HG03103 (cell line): ENCODE measurements around the gene ZNF592.

Experiments
- ATAC-seq: cut with Tn5 transposase; IDR thresholded peaks from one replicate; pipeline ENCODE4 v1.9.1; 2021; ENCODE audit warnings: low read depth; ENCODE audit not compliant: unreplicated experiment

Gene ZNF592, protein sequence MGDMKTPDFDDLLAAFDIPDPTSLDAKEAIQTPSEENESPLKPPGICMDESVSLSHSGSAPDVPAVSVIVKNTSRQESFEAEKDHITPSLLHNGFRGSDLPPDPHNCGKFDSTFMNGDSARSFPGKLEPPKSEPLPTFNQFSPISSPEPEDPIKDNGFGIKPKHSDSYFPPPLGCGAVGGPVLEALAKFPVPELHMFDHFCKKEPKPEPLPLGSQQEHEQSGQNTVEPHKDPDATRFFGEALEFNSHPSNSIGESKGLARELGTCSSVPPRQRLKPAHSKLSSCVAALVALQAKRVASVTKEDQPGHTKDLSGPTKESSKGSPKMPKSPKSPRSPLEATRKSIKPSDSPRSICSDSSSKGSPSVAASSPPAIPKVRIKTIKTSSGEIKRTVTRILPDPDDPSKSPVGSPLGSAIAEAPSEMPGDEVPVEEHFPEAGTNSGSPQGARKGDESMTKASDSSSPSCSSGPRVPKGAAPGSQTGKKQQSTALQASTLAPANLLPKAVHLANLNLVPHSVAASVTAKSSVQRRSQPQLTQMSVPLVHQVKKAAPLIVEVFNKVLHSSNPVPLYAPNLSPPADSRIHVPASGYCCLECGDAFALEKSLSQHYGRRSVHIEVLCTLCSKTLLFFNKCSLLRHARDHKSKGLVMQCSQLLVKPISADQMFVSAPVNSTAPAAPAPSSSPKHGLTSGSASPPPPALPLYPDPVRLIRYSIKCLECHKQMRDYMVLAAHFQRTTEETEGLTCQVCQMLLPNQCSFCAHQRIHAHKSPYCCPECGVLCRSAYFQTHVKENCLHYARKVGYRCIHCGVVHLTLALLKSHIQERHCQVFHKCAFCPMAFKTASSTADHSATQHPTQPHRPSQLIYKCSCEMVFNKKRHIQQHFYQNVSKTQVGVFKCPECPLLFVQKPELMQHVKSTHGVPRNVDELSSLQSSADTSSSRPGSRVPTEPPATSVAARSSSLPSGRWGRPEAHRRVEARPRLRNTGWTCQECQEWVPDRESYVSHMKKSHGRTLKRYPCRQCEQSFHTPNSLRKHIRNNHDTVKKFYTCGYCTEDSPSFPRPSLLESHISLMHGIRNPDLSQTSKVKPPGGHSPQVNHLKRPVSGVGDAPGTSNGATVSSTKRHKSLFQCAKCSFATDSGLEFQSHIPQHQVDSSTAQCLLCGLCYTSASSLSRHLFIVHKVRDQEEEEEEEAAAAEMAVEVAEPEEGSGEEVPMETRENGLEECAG (N-terminal part only)

DNA sequence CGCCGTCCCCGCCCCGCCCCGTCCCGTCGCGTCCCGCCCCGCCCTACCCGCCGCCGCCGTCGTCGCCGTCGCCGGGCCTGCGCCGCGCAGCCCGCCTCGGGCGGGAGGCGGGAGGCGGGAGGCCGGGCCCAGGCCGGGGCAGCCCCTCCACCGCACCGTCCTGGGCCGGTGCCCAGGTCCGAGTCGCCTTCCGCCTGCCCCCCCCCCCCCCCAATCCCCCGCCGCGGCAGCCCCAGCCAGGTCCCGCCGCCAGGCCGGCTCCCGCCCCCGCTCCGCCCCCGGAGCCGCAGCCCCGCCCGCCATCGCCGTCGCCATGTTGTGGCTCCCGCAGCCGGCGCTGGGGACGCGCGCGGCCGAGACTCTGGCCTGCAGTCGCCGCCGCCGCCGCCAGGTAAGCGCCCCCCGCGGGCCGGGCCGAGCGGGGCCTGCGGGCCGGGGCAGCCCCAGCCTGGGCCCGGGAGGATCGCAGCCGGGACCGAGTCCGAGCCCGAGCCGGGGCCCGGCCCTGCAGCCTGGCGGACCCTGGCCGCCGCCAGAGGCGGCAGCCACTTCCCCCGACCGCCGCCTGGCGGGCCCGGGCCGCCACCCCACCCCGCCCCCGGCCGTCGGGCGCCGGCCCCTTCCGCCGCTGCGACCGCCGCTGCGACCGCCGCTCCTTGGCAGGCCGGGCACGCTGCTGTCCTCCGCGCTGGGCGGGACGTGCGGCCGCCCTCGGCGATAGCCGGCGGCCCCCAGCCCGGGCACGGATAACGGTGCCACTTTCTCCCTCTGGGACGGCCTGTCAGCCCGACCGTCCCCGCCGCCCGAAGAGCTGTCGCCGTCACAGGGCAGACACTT is at the start of gene ZNF592:
TSS of gene ZNF592 (plus strand) at position 319 of the 837 bp plus-strand sequence. CDS start 34,084 bp downstream, outside the sequence.
- peak; percentile 45 for ATAC-seq

DNA sequence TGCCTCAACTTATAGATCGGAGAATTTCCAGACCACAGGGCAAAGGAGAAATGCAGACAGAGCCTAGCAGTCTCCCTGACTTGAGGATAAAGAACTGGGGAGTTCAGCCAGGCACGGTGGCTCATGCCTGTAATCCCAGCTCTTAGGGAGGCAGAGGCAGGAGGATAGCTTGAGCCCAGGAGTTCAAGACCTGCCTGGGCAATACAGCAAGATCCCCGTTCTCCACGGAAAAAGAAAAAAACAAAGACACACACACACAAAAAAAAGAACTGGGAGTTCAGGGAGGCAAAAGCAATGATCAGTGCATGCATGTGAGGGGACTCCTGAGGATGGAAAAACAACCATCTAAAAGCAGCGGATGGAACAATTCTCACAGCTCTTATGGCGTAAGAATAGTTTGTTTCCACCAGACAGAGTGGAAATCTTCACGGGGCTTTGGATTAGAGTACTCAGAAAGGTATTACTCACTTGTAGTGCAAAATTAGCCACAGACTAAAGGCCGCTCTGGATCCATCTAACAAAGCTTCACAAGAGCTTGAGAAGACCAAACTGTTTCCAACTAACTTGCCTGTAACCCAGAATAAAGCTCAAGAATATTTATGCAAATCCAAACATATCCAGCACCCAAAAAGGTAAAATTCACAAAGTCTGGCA is 48.7 kb upstream of the ZNF592 start:
- no peak for ATAC-seq

DNA sequence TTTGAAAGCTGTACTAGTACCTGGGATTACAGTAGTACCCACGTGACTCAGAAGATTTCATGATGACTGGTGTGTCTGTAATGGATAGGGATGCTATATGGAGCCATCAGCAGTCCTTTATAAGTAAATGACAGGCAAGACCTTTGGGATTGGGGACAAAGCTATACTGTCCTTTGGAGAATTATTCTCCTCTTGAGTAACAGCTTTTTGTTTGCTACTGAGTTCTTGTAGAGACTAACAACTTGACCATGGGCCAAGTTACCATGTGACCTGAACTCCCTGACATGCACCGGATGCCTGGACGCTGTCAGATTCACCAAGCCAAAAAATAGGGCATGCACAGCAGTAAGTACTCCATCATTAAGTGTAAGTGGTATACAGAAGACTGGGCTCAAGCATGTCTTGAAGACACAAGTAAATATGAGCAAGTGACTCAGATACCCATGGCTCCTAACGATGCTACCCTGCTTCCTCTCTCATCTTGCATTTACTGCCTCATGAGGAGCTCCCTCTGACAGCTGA is 45.4 kb upstream of the ZNF592 start:
- no peak for ATAC-seq

DNA sequence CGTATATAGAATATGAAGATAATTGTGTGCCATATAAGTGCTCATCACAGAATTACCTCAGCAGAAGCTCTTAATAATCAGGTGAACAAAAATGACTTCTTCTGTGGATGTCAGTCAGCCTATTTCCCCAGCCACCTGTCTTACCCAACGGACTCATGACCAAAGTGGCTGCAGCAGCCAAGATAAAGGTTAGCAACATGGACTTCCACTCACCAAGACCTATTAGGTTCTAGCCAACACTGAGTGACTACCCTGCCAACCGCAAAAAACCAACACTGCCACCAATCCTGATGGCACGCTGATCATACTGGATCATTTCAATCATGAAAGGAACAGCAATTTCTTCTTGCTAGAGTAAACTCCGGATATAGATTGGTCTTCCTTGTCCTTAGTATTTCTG is 44.6 kb upstream of the ZNF592 start:
- no peak for ATAC-seq

DNA sequence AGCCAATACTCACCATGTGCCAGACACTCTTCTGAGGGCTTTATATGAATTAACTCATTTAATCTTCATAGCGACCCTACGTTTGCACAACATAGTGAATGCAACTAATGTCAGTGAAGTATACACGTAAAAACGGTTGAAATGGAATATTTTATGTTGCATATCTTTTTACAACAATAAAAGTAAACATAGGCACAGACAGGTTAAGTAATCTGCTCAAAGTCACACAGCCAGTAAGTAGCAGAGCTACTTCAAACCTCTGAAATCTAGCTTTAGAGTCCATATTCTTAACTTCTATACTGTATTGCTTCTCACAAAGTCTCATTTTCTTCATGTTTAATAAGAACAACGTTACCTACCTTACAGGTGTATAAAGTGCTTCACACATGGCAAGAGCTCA is 34.0 kb upstream of the ZNF592 start:
- no peak for ATAC-seq

DNA sequence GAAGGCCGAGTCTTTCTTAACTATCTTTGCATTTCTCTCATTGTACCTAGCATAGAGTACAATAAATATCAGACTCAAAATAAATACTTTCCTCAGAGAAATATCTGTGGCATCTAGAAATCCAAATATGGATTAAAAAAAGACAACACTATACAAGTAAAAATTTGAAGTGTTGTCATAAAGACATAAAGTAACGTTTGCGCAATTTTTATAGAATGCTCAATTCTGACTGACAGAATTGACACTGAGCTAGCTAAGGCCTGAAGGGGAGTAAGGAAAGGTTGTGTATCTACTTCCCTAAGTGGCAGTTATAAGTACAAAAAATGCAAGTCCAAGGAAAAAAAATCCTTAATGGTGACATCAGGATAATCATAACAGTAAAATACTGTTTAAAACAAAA is 33.6 kb upstream of the ZNF592 start:
- ATAC-seq, result no peak

DNA sequence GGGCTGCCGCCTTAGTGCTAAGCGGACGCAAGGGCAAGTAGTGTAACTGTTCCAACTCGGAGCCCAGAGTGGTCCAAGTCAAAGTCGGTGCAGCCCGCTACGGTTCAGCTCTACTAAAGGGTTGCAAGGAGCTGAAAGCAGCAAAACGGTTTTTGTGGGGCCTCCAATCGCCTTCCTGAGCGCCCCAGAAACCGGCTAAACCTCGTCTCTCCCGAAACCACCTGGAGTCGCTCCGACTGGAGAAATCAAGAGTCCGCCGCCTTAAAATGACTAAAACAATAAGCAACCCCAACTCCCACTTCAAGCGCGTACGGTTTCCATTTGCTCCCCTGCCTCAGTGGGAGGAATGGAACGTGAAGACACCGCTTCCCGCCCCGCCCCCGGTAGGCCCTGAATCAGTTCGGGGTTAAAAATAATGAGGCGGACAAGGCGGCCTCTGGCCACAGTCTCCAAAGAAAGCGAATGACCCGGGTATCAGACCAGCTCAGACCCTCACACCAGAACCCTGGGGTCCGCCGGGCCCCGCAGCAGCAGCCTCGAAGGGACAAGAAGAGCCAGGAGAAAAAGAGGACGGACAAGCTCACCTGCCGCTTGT is 32.9 kb upstream of the ZNF592 start:
- ATAC-seq, result no peak

DNA sequence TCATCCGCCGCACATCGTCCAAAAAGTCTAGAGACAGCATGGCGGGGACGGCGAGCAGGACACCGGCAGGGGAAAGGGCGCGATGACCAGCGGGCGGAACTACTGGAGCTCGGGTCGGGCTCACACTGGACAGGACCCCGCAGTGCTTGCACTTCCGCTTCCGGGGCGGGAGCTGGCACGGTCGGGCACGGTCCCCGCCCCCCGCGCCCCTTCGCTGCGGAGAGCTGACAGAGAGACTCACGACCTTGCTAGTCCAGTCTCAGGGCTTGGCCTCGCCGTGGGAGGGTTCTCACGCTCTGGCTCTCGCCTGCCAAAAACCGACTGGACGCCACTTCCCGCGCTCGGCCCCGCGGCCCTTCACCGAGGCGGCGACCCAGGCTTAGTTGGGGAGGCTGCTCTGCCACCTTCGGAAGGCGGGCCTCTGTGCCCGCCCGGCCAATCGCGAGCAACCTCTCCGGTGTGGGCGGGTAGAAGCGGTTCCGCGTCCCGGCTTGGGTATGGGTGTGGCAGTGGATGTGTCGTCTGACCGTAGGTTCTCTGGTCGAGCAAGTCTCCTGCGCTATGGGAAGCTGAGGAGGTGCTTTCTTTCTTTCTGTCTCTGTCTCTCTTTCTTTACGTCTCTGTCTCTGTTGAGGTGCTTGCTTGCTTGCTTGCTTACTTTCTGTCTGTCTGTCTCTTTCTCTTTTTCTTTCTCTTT is 32.2 kb upstream of the ZNF592 start, which contains the start of gene SEC11A:
TSS of gene SEC11A (minus strand) at position 104 of the 697 bp plus-strand sequence. CDS start at position 40, 64 bp downstream.
- ATAC-seq, result peak; percentile 84

DNA sequence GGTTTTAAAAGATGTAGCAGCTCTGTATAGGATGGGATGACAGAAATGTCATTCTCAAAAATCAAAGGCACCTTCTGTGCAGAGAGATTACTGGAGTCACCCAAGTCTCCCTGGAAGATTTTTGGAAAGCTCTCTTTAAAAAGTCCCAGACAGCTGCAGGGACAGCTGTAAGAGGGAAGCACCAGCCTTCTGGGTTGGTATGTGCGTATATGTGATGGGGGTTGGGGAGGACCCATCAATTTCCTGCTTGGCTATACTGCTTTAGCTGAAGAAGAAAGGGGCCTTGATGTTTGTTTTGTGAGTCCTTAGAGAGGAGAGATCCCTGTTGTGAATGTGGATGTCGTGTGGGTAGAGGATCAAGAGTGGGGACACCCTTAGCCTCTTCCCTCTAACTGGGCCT is 27.0 kb upstream of the ZNF592 start:
- ATAC-seq, result no peak

DNA sequence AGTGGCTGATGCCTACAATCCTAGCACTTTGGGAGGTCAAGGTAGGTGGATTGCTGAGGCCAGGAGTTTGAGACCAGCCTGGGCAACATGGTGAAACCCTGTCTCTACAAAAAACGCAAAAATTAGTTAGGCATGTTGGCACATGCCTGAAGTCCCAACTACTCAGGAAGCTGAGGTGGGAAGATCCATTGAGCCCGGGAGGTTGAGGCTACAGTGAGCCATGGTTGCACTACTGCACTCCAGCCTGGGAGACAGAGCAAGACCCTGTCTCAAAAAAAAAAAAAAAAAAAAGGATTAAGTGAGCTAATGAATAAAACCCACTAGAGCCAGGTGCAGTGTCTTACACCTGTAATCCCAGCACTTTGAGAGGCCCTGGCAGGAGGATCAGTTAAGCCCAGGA is 25.8 kb upstream of the ZNF592 start:
- no peak for ATAC-seq

DNA sequence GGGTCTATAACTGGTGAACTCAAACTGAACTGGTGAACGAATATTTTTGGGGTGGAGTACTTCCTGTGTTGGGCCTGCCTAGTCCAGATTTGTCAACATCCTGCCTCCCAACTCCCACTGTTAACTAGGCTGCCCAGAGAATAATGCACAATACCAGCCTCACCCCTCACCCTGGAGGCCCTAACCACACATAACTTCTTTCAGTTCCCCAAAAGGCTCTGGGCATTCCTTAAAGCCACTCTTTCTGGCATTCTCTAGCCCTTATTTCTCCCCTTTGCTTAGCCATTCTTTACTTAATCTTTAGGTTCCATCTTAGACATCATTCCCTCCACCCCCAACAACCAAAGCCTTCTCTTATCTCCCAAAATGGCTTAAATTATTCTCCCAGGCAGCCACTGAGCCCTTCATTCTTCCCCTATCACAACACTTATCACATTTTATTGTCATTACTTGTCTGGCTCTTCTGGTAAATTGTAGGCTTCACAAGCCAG is 23.3 kb upstream of the ZNF592 start:
- ATAC-seq, result peak; percentile 79

DNA sequence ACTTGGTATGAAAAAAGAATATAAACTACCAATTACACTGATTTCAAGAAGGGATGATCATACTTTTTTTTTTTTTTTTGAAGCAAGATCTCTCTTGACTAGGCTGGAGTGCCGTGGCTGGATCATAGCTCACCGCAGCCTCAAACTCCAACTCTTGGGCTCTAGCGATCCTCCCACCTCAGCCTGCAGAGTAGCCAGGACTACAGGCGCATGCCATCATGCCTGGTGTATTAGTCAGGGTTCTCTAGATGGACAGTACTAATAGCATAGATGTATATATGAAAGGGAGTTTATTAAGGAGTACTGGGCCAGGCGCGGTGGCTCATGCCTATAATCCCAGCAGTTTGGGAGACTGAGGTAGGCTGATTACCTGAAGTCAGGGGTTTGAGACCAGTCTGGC is 21.0 kb upstream of the ZNF592 start:
- ATAC-seq, result no peak

DNA sequence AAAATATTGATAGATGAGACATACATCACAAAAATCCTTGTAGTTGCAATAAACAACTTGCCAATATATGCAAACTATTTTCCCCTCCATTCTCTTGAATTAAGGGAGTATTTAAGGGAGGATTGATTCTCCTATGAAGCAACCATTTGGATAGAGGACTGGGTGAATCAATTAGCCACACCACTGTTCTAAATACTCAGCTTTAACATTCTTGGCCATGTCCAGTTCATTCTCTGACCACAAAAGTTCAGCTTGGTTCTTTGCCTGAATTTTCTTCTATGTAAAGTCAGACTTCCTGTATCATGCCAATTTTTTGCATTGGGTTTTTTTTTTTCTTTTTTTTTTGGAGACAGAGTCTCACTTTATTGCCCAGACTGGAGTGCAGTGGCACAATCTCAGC is 16.6 kb upstream of the ZNF592 start:
- no peak for ATAC-seq

DNA sequence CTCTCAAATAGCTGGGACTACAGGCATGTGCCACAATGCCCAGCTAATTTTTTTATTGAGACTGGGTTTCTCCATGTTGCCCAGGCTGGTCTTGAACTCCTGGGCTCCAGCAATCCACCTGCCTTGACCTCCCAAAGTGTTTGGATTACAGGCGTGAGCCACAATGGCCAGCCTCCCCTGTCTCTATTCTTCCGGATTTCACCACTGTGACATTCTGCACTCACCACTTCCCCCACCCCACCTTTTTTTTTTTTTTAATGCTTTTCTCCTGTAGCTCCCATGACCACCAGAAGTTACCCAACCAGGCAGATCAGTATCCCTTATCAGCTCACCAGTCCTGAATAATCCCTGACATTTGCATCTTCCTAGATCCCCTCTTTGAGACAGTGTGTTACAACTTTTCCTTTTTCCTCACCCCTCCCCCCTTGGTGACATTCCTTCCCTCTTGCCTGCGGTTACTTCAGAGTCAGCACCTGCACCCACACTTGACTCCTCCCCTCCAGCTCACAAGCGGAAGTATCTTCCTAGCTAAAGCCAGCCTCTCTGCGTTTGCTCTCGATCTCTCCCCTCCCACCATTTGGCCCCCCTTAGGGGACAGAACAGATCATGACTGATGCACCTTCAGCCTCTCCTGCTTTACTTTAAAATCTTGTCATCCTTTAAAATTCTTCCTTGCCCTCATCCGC is 13.5 kb upstream of the ZNF592 start:
- ATAC-seq, result peak; percentile 68

DNA sequence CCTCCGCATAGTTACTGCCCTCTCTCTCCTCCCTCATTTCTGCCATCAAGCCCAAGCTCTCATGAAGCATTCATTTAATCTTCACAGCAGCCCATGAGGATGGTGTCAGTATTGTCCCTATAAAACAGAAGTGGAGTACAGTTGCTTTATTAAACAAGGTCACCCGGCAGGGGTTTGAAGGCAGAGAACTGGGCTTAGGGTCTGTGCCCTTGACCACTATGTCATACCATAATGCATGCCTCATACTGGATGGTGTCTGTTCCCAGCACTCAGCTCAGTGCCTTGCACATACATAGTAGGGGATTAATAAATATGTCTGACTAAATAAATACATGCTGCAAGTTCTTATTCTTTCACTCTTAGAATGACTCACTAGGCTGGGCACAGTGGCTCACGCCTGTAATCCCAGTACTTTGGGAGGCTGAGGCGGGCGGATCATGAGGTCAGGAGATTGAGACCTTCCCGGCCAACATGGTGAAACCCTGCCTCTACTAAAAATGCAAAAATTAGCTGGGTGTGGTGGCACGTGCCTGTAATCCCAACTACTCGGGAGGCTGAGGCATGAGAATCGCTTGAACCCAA is 12.8 kb upstream of the ZNF592 start:
- ATAC-seq, result peak; percentile 27

DNA sequence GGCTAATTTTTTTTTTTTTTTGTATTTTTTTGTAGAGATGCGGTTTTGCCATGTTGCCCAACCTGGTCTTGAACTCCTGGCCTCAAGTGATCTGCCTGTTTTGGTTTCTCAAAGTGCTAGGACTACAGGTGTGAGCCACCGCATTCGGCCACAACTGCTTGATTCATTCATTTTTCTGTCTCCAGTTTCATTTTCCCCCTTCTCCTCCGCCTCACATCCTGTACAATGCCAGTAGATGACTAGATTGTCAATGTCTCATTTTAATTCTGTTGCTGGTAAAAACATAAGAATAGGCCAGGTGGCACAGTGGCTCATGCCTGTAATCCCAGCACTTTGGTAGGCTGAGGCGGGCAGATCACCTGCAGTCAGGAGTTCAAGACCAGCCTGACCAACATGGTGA is 12.0 kb upstream of the ZNF592 start:
- peak; percentile 43 for ATAC-seq

DNA sequence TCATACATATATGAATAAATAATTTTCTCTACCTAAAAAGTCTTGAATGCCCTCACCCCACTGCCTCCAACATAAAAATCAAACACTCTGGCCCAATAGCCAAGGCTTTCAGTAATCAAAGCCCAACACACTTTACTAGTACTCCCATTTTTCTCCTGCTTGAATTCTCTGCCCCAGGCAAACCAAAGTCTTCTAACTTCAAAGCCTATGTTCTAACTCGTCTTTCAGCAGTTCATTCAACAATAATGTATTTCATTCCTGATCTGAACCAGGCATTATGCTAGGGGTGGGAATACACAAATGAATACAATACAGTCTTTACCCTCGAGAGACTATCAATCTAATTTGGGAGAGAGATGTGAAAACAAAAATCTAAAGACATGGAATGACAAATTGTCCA is 11.4 kb upstream of the ZNF592 start:
- ATAC-seq, result no peak
